Esophagus squamous epithelium (tissue), 4 donors: ENCODE results near the gene TMEM200A.

ENCODE experiments used
- POLR2A ChIP-seq, 4 donors: fragments of 450-650 bp; IDR thresholded peaks; one replicate each; pipeline ENCODE4 v1.6.1; 2017; ENCODE audit warnings: antibody characterized with exemption in 4 of 4, mild to moderate bottlenecking in 4 of 4, moderate library complexity in 3 of 4
- TF ChIP-seq, protein P1 (sequence below), 6 experiments: fragments of 450-650 bp in 4 of 6; fragments of 200-600 bp in 2 of 6; sonication (generic) in 2 of 6; IDR thresholded peaks; one replicate each; pipeline ENCODE4 v1.5.1; 2016 to 2019; ENCODE audit warnings: antibody characterized with exemption in 6 of 6, mild to moderate bottlenecking in 4 of 6, moderate library complexity in 4 of 6

DNA sequence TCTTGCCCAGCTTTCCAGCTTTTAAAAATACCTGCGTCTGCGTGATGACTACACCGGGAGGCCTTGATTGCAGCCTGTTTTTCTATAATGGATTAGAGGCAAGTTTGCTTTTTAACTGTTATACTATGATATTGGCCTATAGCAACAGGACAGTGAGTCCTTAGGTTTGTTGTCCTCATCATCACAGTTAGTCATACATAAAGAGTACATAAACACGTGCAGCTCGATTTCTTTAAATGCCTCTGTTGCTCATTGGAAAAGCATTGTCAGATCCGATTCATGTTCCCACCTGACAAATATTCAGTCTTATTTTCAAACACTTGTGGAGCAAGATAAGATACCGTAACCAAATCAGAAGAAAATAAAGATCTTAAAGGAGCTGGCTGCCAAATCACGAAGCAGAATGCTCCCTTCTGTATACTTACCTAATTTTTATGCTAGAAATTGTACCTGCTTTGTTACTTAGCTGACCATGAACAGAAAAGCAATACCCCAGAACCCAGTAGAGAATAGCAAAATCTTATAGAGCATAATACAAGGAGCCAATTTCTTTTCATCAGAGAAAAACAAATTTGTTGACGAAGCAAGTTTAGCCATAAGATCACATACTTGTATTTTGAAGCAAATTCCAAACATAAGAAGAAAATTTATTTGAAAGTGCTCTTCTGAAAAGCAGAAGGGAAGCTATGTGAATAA, 100.4 kb downstream of the TMEM200A start:
- TF ChIP-seq, protein P1, sequence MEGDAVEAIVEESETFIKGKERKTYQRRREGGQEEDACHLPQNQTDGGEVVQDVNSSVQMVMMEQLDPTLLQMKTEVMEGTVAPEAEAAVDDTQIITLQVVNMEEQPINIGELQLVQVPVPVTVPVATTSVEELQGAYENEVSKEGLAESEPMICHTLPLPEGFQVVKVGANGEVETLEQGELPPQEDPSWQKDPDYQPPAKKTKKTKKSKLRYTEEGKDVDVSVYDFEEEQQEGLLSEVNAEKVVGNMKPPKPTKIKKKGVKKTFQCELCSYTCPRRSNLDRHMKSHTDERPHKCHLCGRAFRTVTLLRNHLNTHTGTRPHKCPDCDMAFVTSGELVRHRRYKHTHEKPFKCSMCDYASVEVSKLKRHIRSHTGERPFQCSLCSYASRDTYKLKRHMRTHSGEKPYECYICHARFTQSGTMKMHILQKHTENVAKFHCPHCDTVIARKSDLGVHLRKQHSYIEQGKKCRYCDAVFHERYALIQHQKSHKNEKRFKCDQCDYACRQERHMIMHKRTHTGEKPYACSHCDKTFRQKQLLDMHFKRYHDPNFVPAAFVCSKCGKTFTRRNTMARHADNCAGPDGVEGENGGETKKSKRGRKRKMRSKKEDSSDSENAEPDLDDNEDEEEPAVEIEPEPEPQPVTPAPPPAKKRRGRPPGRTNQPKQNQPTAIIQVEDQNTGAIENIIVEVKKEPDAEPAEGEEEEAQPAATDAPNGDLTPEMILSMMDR (IDR thresholded peaks at IDR 0.05): no peak
- TF ChIP-seq POLR2A (IDR thresholded peaks at IDR 0.05): no peak
